AG09309 (cell line): ENCODE data around the gene TCP11.

Experiments
- DNase-seq: peaks from one replicate; pipeline ENCODE4 v3.0.0-alpha.2; 2010; ENCODE audit warnings: low read depth
- H3K4me3 ChIP-seq: 2 replicates; pipeline ENCODE4 v1.5.1; 2011; ENCODE audit warnings: mild to moderate bottlenecking, low read depth, low read length, moderate library complexity; ENCODE audit not compliant: control insufficient read depth
- TF ChIP-seq, protein P1 (sequence below): IDR thresholded peaks from 2 replicates; pipeline ENCODE4 v1.5.1; 2011; ENCODE audit warnings: mild to moderate bottlenecking, low read depth, low read length, inconsistent platforms; ENCODE audit not compliant: insufficient read depth, control insufficient read depth; ENCODE audit errors: missing control alignments

TCP11 gene

GRCh38 chr6:35166520-35166919 is 25.4 kb upstream of the TCP11 start:
- no peak for DNase-seq
- TF ChIP-seq, protein P1, sequence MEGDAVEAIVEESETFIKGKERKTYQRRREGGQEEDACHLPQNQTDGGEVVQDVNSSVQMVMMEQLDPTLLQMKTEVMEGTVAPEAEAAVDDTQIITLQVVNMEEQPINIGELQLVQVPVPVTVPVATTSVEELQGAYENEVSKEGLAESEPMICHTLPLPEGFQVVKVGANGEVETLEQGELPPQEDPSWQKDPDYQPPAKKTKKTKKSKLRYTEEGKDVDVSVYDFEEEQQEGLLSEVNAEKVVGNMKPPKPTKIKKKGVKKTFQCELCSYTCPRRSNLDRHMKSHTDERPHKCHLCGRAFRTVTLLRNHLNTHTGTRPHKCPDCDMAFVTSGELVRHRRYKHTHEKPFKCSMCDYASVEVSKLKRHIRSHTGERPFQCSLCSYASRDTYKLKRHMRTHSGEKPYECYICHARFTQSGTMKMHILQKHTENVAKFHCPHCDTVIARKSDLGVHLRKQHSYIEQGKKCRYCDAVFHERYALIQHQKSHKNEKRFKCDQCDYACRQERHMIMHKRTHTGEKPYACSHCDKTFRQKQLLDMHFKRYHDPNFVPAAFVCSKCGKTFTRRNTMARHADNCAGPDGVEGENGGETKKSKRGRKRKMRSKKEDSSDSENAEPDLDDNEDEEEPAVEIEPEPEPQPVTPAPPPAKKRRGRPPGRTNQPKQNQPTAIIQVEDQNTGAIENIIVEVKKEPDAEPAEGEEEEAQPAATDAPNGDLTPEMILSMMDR, result no peak
- H3K4me3 ChIP-seq, result no peak overlapping the region

DNA sequence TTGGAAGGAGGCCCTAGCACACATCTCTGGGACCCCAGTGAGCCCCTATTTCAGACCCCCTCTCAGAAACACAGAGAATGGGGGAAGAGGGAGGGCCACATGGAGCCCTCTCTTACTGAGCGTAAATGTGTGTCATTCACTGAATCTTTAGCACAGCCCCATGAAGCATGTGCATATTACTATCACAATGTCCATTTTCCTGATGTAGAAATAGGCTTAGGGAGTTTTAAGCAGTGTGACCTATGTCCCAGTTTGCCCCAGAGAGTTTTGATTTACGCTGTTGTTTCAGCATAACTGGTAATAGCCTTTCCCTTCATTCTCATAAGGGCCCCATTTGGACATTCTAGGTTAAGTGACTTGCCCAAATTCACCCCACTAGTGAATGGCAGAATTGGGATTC is 25.0 kb upstream of the TCP11 start:
- TF ChIP-seq, protein P1, result no peak
- no peak for DNase-seq
- H3K4me3 ChIP-seq, result no peak overlapping the region

GRCh38 chr6:35165630-35166071 is 24.5 kb upstream of the TCP11 start:
- no peak for DNase-seq
- no peak overlapping the region for H3K4me3 ChIP-seq
- TF ChIP-seq, protein P1, result no peak

DNA sequence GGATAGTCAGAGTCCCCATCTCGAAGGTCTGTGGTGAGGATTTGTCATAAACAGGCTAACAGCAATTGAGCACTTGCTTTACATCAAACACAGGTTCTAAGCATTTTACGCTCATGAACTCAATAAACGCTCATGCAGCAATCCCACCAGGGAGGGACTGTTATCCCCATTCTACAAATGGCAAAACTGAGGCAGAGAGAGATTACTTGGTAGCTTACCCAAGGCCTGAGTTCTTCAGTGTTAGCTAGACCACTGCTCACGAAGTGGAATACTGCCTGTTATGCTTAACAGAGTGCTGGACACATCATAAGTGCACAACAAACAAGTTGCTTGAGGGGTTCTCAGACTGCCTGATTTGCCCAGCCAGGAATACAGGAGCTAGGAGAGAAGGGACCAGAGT is 23.7 kb upstream of the TCP11 start:
- TF ChIP-seq, protein P1, result no peak
- no peak for DNase-seq
- H3K4me3 ChIP-seq, result no peak overlapping the region

DNA sequence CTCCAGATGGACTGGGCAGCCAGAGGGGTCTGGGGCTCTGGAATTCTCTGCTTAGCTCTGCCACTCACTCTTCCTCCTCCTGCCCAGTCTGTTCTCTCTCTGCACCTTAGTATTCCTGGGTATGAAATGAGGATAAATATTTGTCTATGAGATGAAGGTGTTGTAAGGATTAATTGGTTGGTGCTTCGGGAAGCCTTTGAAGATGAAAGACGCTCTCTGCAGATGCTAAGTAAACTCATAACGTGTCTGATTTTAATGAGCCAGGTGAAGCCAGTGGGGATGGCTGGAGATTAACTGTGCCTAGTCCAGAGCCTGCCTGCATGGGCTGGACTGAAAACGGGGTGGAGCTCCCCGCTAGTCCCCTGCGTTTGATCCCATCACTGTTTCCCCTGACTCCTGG is 23.1 kb upstream of the TCP11 start:
- TF ChIP-seq, protein P1, result no peak
- DNase-seq, result no peak
- no peak overlapping the region for H3K4me3 ChIP-seq

DNA sequence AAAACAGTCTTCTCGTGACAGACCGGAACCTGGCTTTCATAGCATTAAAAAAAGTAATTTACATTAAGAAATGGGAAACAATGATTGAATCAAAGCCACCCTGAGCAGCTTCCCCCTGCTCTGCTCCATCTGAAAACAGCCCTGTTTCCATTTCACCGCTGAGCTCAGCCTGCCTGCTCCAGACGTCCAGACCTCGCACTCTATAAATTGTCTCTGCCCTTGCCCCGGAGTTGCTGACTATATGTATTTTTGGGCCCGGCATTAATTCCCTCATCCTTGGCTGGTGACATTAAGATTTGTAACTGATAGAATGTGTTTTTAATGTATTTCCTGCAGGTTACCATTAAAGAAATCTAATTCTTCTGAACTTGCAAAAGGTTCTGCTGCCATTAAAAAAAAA is 22.7 kb upstream of the TCP11 start:
- no peak for DNase-seq
- TF ChIP-seq, protein P1, result no peak
- H3K4me3 ChIP-seq, result no peak overlapping the region
